ENCODE measurements around the gene ZNF652.

DNA sequence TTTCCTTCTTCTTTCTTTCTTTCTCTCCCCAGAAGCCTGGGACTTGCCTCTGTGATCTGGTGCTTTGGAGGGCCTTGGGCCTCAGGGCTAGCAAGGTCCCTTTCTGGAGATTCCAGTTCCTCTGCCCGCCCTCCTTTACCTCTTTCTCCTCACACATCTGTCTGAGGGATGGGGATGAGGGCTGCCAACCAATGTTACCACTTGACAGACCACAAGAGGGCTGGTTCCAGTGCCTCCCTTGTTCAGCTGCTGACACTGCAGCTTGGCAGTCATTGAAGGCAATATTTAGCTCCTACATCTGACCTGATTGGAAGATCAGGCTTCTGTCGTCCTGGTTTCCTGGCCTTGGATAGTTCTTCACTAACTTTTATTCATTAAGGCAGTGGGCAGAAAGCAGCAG, 3.6 kb upstream of the ZNF652 start:
- TF ChIP-seq, protein P1, sequence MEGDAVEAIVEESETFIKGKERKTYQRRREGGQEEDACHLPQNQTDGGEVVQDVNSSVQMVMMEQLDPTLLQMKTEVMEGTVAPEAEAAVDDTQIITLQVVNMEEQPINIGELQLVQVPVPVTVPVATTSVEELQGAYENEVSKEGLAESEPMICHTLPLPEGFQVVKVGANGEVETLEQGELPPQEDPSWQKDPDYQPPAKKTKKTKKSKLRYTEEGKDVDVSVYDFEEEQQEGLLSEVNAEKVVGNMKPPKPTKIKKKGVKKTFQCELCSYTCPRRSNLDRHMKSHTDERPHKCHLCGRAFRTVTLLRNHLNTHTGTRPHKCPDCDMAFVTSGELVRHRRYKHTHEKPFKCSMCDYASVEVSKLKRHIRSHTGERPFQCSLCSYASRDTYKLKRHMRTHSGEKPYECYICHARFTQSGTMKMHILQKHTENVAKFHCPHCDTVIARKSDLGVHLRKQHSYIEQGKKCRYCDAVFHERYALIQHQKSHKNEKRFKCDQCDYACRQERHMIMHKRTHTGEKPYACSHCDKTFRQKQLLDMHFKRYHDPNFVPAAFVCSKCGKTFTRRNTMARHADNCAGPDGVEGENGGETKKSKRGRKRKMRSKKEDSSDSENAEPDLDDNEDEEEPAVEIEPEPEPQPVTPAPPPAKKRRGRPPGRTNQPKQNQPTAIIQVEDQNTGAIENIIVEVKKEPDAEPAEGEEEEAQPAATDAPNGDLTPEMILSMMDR (conservative IDR thresholded peaks at IDR 0.05; ENCODE audit: low read depth, low read length), result peak; percentile 39
- no peak for TF ChIP-seq EZH2 (IDR thresholded peaks at IDR 0.05; ENCODE audit: borderline replicate concordance, low read depth, low read length, poor library complexity, severe bottlenecking)
